HG03139 (cell line): ENCODE results near the gene PIGM.

ENCODE experiments used
- ATAC-seq: cut with Tn5 transposase; IDR thresholded peaks from one replicate; pipeline ENCODE4 v1.9.1; 2021; ENCODE audit not compliant: unreplicated experiment

The PIGM gene

DNA sequence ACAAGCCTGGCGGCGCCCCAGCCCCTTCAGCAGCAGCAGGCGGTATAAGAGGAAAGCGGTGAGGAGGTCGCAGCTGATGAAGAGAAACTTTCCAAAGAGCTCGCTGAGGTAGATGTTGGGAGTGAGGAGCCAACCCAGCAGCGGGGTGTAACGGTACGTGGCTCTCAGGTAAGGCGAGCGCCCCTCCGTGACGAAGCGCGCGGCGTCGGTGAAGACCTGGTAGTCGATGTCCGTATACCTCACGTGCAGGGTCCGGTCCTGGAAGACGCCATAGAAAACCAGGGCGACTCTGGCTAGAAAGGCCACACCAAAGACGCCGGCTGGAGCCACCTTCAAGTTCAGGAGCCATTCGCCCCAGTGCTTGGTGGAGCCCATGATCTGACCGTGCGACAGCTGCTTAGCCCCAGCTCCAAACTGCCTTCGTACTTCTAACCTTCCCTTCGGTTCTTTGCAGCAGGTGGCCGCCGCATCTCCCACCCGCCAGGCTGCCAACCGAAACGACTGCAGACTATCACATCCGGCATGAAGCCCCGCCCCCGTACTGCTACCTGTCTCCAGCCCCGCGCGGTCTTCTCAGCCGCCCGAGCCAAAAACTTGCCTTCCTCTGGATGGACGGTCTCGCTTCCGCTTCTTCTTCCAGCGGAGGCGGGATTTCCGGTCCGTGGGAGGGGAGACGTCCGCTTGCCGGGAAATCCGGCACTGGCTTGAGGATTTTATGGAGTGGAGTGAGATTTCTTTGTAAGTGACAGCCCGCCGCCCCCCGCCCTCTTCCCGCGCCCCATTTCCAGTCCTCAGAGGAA, at the start of gene PIGM:
Gene PIGM, minus strand, starts transcription at position 626 of the 800 bp plus-strand sequence. Its CDS starts 251 bp downstream, at position 375.
- peak; percentile 97 for ATAC-seq

DNA sequence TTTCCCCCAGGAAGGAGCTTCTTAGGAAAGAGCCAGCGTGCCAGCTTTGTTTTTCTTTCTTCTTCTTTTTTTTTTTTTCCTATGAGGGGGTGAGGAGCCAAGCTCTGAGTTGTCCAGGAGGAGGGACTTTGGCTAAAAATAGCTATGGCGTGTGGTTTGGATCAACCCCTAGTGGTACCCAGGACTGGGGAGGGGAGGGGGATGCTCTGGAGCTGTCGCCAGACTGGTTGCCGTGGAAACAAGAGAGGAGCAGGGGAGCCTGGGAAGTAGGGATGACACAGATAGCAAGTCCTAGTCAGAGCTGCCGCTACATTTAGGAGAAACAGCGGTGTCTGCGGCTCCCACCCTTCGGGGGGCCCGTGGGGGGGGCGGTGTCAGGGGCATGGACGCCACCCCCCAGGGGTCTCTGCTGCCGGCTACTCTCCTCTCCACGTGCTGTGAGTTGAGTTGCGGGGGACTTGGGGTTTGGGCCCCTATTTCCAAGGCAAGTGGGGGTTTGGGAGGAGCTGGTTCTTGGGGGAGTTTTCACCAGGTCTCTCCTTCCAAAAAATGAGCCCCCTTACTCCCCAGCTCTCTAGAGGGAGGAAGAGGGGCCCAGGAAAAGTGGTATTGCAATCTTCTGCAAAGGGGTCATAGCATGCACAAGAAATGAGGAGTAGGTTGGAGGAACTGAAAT, 49.6 kb upstream of the PIGM start, which contains the start of gene KCNJ9:
Gene KCNJ9, plus strand, starts transcription at position 278 of the 676 bp plus-strand sequence. CDS start 2,493 bp downstream, outside the sequence.
- ATAC-seq: no peak

DNA sequence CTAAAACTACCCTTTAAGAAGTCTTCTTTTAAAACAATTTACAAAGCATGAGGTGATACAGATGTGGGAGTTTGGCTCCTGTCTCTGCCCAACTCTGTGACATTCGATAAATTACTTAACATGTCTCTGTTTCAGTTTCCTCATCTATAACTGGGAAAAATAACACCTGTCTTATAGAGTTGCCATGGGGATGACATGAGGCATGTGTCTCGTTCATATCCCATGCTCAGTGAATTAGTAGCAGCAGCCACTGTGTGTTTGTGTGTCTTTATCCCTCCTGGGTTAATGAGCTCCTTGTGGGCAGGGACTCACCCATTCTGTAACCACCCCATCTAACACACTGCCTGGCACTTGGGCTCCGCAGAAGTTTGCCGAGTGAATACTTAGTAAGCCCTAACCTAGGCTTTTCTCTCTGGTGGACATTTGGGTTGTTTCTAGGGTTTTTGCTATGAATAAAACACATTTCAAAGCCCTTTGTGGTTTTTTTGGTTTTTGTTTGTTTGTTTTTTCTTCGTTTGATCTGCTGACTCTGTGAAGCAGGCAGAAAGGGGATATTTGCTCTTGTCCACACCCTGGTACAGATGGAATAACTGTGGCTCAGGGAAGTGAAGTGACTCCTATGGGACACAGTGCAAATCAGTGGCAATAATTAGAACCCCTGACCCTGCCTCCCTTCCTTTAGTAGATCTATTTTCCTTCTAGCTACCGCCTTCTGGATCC, 48.8 kb upstream of the PIGM start:
- no peak for ATAC-seq

DNA sequence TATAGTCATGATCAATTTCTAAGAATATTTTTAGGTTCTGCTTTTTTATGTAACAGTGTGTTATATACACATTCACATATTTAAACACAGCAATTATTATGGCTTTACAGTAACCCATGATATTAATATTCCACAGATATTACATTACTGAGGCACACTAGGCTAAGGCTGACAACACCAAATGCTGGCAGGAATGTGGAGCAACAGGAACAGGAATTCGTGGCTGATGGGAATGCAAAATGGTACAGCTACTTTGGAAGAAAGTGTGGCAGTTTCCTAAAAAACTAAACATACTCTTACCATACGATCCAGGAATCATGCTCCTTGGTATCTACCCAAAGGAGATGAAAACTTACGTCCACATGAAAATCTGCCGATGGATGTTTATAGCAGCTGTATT, 47.7 kb upstream of the PIGM start:
- no peak for ATAC-seq

DNA sequence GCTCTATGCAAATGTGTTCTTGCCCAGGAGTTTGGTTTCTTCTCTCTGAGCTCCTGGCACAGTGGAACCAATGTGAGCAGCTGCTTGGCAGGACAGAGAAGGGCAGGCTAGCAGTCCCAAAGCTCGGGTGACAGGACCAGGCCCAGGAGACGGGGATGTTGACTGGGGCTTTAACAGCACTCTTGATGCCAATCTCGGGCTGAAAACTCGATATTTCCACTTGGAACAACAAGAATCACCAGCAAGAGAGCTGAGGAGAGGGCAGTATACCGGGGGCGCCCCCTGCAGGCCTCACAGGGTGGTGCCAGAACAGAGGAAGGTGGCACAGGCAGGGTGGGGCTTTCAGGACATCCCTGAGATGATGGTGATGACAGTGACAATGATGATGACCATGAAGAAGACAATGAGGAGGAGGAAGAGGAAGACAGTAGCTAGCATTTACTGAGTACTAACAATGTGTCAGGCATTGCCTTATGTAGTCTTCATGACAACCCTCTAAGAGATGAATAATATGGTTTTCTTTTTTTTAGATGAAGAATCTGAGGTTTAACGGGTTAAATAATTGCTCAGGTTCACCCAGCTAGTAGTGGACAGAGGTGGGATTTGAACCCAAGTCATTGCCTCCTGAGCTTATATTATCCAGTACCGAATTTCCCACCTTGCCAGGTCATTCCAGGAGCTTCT, 46.9 kb upstream of the PIGM start:
- peak; percentile 58 for ATAC-seq

DNA sequence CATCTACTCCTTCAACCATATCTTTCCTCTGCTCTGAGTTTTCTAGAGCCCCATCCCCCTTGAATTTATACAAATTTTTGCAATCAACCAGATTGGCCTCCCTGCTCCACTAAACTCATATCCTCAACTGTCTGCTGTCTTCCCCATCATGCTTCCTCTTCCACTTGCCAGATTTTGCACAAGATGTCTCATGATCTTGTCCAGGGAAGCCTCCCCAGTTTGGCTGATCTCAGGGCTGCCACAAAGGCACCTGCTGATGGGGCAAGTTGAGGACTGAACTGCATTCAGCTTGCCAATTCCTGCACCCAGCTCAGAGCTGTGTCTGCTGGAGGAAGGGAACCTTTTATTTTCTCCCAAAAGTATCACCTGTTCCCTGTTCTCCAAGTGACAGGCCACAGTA, 45.7 kb upstream of the PIGM start:
- no peak for ATAC-seq

DNA sequence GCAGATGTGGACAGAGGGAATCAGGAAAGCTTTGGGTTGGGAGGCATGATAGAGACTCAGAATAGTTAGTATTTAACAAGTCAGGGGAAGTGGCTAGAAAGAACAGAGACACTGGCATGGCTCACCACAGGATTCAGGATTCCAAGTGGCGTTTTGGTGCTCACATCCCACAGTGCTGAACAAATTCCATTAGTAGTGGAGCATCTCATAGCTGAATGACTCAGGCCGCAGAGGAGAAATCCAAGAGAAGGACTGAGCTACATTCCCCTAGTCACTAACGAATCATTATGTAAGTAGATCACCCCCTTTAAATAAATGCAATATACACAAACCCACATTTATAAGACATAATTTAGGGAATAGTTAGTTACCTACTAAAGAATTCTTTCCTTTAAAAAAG, 44.5 kb upstream of the PIGM start:
- ATAC-seq: no peak

DNA sequence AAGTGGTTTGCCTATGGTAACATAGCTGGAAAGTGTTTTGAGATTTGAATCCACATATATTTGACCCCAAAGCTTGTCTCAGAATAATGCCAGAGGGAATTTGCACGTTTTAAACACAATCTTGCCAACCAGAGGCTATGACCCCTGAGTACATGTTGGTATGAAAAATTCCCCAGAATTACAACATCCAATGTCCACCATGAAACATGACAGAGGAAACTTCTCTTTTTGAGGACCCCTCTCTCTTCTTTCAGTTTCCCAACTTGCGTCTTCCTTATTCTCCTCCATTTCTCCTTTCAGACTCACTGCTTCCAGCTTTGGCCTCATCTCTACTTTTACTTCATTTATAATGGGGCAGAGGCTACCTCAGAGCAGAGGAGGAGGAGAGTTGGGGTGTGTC, 44.0 kb upstream of the PIGM start:
- ATAC-seq: no peak

DNA sequence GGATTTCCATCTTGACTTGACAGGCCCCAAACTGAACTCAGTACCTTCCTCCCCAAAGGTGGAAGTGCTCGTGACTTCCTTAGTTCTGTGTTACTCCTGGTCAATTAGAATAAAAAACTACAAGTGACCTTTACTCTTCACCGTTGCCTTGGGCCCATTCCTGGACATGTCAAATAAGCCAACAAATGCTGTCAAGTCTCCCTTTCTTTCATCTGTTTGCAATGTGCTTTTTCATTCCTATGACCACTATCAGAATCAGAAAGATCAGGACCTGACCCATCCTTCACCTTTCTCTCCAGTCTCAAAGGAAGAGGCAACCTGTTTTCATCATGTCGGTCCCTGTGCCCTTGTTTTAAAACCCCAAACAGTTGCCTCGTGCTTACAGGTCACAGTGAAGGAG, 43.1 kb upstream of the PIGM start:
- no peak for ATAC-seq

DNA sequence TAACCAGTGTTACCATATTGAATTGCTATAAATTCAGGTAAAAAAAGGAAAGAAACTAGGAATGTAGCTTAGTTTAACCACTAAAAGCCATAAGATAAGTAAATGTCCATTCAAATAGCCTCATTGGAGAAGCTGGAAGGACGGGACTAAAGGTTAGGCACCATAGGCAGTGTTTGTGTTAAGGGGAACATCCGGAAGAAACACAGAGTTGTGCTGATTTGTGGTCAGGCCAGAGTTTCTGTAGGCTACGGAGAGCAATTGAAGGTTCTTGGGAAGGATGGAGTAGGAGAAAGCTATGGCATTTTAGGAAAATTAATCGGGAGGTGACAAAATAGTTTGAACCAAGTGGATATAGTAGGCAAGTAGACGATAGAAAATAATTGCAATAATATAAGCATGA, 39.5 kb upstream of the PIGM start:
- no peak for ATAC-seq

DNA sequence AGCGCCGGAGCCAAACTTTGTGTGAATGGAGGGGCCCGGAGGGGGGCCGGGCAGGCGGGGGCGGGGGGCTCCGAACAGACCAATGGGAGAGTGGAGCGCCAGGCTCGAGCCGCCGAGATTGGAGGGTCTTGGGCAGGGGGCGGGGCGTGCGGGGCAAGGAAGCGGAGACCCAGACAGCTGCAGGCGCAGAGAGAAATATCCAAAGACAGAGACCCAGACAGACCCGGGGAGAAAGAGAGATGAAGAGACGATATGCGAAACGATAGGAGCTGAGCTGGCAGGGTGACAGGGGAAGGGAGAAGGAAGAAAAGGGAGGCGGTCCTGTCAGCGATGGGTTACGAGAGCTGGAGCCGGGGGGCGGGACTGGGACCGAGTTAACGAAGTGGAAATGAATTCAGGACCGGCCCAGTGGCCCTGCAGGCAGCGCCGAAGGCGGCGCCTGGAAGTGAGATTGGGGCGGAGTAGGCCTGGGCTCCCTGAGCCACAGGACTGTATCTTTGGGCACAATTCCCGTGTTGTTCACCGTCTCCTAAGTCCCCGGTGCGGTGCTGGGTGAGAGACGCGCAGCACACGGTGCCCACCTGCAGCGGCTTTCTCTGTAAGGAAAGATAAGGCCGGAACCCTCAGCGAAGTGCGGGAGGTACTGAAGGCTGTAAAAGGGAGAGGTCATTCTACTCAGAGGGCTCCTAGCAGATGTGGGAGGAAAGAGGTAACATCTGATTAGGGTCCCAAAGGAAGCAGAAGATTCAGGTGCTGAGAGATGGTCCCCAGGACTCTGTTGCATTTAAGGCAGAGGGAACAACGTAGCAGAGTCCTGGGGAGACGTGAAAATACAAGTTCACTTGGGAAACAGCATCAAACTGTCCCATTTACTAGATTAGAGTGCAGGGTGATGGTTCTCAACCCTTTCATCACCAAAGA, 38.7 kb upstream of the PIGM start:
- no peak for ATAC-seq

DNA sequence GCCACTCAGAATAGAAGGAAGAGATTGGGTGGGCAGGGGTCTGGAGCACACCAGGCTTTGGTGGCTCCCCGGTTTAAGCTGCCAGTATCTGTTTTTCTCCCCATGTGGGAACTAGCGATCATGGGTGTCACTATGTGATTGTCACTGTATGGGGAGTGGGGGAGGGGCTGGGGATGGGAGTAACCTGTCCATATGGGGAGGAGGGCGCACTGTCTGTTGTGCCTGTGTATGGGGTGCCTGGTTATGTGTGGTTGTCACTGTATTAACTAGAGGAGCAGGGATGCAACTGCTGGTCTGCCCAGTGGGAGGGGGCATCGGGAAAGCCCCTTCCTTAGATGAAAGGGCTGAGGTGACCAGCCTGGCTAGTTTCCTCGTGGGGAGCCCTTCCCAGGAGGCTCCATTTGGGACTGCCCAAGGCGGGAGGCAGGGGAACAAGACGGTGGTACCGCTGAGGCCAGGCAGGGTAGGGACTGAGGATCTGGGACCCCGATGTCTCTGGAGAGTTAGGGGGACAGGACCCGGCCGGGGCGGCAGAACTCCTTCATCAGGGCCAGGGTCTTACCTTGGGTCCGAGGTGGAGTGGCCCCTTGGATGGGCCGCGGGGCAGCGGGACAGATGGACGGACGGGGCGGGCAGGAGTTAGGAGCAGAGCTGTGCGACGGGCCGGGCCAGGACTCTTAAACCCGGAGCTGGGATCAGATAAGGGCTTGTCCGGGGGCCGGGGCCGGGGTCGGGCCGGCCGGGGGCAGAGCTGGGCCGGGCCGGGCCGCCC, 37.9 kb upstream of the PIGM start, which contains the start of gene KCNJ10:
Gene KCNJ10, minus strand, starts transcription at position 701 of the 772 bp plus-strand sequence. CDS start 27,628 bp downstream, outside the sequence.
- ATAC-seq: no peak

DNA sequence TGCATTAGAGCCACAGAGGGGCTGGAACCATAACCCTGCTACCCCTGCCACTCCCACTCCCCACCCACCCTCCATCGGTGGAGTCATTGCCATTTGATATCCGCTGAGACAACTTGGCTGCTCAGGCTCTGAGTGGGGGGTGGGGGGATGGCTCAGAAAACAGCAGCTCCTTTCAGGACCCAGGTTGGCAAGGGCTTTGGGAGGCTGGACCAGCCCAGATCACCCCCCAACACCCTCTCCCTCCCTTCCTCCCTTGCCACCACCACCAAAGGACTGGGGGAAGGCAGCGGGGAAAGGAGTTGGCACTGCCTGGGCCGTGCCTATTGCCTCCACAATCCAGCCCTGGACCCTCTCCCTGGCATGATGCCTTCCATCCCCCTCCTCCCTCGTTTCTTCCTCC, 36.4 kb upstream of the PIGM start:
- no peak for ATAC-seq

DNA sequence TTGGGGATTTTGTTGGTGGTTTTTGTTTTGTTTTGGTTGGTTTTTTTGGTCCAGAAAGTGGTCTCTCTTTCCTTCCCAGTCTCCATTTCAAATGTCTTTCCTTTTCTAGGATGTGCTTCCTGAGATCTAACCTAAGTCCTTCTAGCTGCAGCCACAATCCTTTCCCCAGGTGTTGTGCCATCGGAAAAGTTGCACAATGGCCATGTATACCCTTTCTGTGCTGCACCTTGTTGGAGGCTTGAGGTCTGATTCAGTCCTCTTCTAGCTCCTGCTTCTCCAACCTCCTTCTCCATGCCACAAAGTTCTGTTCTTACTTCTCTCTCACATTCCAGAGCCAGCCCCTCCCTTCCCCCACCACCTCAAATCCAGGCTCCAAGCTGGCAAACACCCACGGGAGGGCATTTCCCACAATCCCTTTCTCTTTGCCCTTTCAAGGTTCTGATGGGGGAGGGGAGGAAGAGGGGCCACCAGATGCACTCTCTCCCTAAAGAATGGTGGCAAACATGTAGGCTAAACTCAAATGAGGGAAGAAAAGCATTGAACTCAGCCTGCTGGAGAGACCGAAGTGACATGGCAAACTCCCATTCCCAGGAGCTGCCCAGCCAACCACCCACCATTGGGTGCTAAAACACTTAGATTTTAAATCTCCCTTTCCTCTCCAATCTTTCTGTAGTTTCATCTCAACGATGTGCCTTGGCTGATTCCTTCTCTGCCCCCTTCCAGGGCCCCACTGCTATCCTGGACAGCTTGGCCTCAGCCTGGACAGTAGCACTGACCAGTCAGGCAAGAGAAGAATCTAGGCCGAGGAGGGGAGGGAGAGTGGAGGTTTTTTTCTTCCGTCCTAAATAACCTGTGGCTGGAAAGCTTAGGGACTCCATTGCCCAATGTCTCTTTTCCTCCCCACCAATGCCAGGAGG, 35.3 kb upstream of the PIGM start:
- no peak for ATAC-seq

DNA sequence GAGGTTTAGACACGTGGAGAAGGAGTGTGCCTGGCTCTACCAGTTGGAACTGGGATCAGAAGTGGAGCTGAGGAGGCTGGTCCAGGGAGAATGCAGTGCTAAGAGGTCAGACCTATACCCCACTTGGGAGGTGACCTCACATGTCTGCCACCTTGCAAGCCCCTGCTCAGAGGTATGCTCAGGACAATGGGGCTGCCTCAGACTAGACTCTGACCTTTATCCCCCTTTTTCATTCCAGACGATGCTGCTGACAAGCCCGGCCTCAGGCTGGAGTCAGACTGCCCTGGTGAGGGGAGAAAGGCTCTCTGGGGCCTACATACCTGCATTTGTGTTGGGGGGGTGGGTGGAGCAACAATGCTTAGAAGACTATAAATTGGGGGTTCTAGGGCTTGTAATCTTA, 33.0 kb upstream of the PIGM start:
- no peak for ATAC-seq

DNA sequence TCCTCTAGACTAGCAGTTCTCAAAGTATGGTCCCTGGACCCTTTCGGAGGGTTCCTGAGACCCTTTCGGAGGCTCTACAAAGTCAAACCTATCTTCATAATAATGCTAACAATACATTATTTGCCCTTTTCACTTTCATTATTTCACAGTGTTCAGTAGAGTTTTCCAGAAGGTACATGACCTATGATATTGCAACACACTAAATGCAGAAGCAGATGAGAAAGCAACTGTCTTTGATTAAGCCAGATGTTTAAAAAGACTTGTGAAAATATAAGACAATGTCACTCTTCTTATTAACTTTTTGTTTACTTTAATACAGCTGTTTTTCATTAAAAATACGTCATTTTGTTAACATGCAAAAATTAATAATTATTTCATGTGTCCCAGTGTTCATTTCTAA, 32.4 kb upstream of the PIGM start:
- ATAC-seq: no peak

DNA sequence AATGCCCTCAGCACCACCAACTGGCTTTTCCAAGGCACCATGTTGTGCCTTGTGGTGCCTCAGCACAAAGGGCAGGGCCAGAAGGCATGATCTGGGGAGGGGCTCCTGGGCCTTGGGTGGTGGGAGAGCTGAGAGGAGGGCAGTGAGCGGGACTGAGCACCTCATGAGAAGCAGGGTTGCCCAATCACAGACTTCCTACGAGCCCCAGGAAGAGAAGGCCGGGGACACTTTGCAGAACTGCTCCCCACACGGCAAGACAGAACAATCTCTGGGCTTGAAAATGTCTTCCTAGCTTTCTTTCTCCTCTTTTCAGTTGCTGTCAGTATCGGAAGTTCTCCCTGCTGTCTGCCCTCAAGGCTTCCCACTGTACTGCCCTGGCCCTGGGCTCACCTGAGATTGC, 31.4 kb upstream of the PIGM start:
- no peak for ATAC-seq

DNA sequence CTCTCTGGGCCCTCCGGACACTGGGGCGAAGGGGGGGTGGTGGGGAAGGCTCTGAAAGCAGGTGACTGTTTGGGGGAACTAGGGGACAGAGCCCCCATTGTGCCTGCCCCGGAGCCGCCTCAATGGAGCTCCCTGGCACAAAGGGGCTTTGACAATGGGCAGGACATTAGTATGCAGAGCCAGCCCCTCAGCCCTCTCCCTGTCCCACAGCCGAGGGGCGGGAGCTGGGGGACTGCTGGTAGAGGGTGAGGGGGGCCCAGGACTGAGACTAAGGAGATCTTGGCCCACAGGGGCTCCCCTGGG, 30.4 kb upstream of the PIGM start:
- no peak for ATAC-seq
